ENCODE data around the gene SRRD. TPM values are rescaled to one million over a fixed set of nuclear protein-coding genes. Genes with fewer than 3 reads are reported as not detected.
A peak's percentile ranks its signal among the peaks of the same experiment; 100 is the strongest.

Gene SRRD
- total and polyA plus RNA-seq, 2 of the 8 experiments (the other 6 are each of a cell fraction or from before 2014, with no cell fraction given), result 17.1 to 25.3 TPM

GRCh38 chr22:26512149-26512793, 28.6 kb downstream of the SRRD start, which contains the start of gene TFIP11 (continued):
- TF ChIP-seq CHD1 (IDR thresholded peaks at IDR 0.05; ENCODE audit: low read depth, low read length), result no peak
- TF ChIP-seq CREB1 (IDR thresholded peaks at IDR 0.05), result peak; percentile 98
- peak; percentile 33 to 52 (median 49) for TF ChIP-seq CTCF (IDR thresholded peaks at IDR 0.05; ENCODE audit: control extremely low read depth in 1 of 3, insufficient read depth in 1 of 3, low read depth in 1 of 3, low read length in 3 of 3)
- TF ChIP-seq SRF (IDR thresholded peaks at IDR 0.05; ENCODE audit: low read depth, low read length), result peak; percentile 75
- 0 out of 4 replicates have a peak, but pooled peaks of 1 of the 2 experiments have one; percentile 92 for TF ChIP-seq HDAC2 (IDR thresholded peaks at IDR 0.05; ENCODE audit: borderline replicate concordance in 1 of 2, low read depth in 2 of 2, low read length in 2 of 2)
- peak; percentile 84; the same call in 1 of the 2 replicates for TF ChIP-seq TBP (IDR thresholded peaks at IDR 0.05; ENCODE audit: low read depth, low read length)
- TF ChIP-seq SIRT6 (IDR thresholded peaks at IDR 0.05; ENCODE audit: low read length), result no peak
- no peak for TF ChIP-seq KDM4A (IDR thresholded peaks at IDR 0.05; ENCODE audit: low read depth, low read length, severe bottlenecking)
- TF ChIP-seq EGR1 (IDR thresholded peaks at IDR 0.05; ENCODE audit: borderline replicate concordance, low read depth, low read length), result no peak
- TF ChIP-seq POU5F1 (IDR thresholded peaks at IDR 0.05; ENCODE audit: low read depth, low read length), result no peak
- no peak for TF ChIP-seq MAFK (IDR thresholded peaks at IDR 0.05; ENCODE audit: low read depth, low read length)
- TF ChIP-seq SAP30 (IDR thresholded peaks at IDR 0.05; ENCODE audit: insufficient read depth, insufficient replicate concordance, low read length), result peak; percentile 96
- TF ChIP-seq PHF8 (conservative IDR thresholded peaks at IDR 0.05; ENCODE audit: low read depth, low read length), result peak; percentile 66
- TF ChIP-seq KDM1A (IDR thresholded peaks at IDR 0.05; ENCODE audit: borderline replicate concordance, low read length), result no peak
- TF ChIP-seq ASH2L (IDR thresholded peaks at IDR 0.05; ENCODE audit: low read length), result peak; percentile 89
- TF ChIP-seq TAF7 (optimal IDR thresholded peaks at IDR 0.05; ENCODE audit: borderline replicate concordance, low read depth, low read length), result no peak
- peak; percentile 89 to 99; a peak in 3 of 4 replicates for TF ChIP-seq SIN3A (conservative IDR thresholded peaks at IDR 0.05 in 1 of 2, IDR thresholded peaks at IDR 0.05 in 1 of 2; ENCODE audit: low read depth in 1 of 2, low read length in 2 of 2)
- no peak for TF ChIP-seq CBX5 (IDR thresholded peaks at IDR 0.05; ENCODE audit: low read depth, low read length)
- TF ChIP-seq MAX (IDR thresholded peaks at IDR 0.05), result peak; percentile 79
- no peak for TF ChIP-seq JUN (IDR thresholded peaks at IDR 0.05; ENCODE audit: low read depth, low read length)
- no peak for TF ChIP-seq SP2 (IDR thresholded peaks at IDR 0.05; ENCODE audit: low read length)
- no peak for TF ChIP-seq RXRA (IDR thresholded peaks at IDR 0.05; ENCODE audit: insufficient read depth, low read depth, low read length)
